Hematopoietic multipotent progenitor cell treated with erythropoietin and hydrocortisone succinate and interleukin-3 and kit ligand, for 4 days (in vitro differentiated cells): Measurements from ENCODE around the gene INVS.
"Not testable (repeated sequence)": the region's sequence is repeated elsewhere in the genome, so short reads cannot be mapped to it uniquely, and the experiment has no call there.

Experiments used
- DNase-seq: peaks from one replicate; pipeline ENCODE4 v3.0.0-alpha.2; 2015

Gene INVS

GRCh38 chr9:100281676-100282387 lies 182.8 kb downstream of the INVS start:
- DNase-seq = peak; percentile 61

- DNase-seq = no peak
These were observed 183.3 kb downstream of the INVS start for GRCh38 chr9:100282388-100282719.

GRCh38 chr9:100284247-100284646 lies 185.2 kb downstream of the INVS start:
- no peak for DNase-seq

GRCh38 chr9:100285080-100285479 lies 186.0 kb downstream of the INVS start:
- DNase-seq = no peak

- DNase-seq = no peak
These were observed 186.6 kb downstream of the INVS start for GRCh38 chr9:100285601-100286000.

- no peak for DNase-seq
These were observed 187.2 kb downstream of the INVS start for GRCh38 chr9:100286257-100286656.

- peak; percentile 16 for DNase-seq
These were observed 188.1 kb downstream of the INVS start for GRCh38 chr9:100287186-100287585.

- no peak for DNase-seq
These were observed 191.7 kb downstream of the INVS start for GRCh38 chr9:100290714-100291113.

GRCh38 chr9:100292414-100292813 lies 193.4 kb downstream of the INVS start:
- DNase-seq = no peak

GRCh38 chr9:100294341-100294740 lies 195.3 kb downstream of the INVS start:
- no peak for DNase-seq

- DNase-seq = peak; percentile 41
These were observed 195.8 kb downstream of the INVS start for GRCh38 chr9:100294806-100295205.

GRCh38 chr9:100295240-100295639 lies 196.2 kb downstream of the INVS start:
- no peak for DNase-seq

- DNase-seq = no peak
These were observed 197.4 kb downstream of the INVS start for GRCh38 chr9:100296407-100296806.

GRCh38 chr9:100298378-100298777 lies 199.3 kb downstream of the INVS start:
- no peak for DNase-seq

GRCh38 chr9:100303747-100304146 lies 204.7 kb downstream of the INVS start:
- no peak for DNase-seq

GRCh38 chr9:100306283-100306682 lies 207.2 kb downstream of the INVS start:
- DNase-seq = no peak

- no peak for DNase-seq
These were observed 208.0 kb downstream of the INVS start for GRCh38 chr9:100307080-100307479.

- no peak for DNase-seq
These were observed 210.0 kb downstream of the INVS start for GRCh38 chr9:100308965-100309564.

GRCh38 chr9:100309992-100310391 lies 210.9 kb downstream of the INVS start:
- no peak for DNase-seq

- DNase-seq = no peak
These were observed 216.5 kb downstream of the INVS start for GRCh38 chr9:100315561-100315960.

GRCh38 chr9:100317706-100318105 lies 218.7 kb downstream of the INVS start:
- DNase-seq = peak; percentile 13

GRCh38 chr9:100322954-100323536 lies 224.0 kb downstream of the INVS start:
- DNase-seq = peak; percentile 81

- peak; percentile 83 for DNase-seq
These were observed 225.7 kb downstream of the INVS start for GRCh38 chr9:100324594-100325200.

- DNase-seq = not testable (repeated sequence)
These were observed 239.7 kb downstream of the INVS start for GRCh38 chr9:100338736-100339135.
